Measurements from ENCODE around the gene RTBDN. TPM values are rescaled to one million over a fixed set of nuclear protein-coding genes. Genes with fewer than 3 reads are reported as not detected.

Gene RTBDN
- total RNA-seq, 1 donor from 2014 or later = not detected

GRCh38 chr19:12793290-12794195, 40.8 kb downstream of the RTBDN start:
- peak; percentile 94 for DNase-seq (ENCODE audit: low spot score)

- peak; percentile 53 for DNase-seq (ENCODE audit: low spot score)
These were observed 41.5 kb downstream of the RTBDN start for GRCh38 chr19:12792853-12793289.

GRCh38 chr19:12792051-12792852, 42.1 kb downstream of the RTBDN start:
- DNase-seq (ENCODE audit: low spot score) = peak; percentile 78

- peak; percentile 99 for DNase-seq (ENCODE audit: low spot score)
These were observed 42.9 kb downstream of the RTBDN start, which contains the start of gene JUNB for GRCh38 chr19:12791345-12792050. Gene JUNB (plus strand): TSS chr19:12791486. CDS start chr19:12791772, 286 bp downstream.

GRCh38 chr19:12790628-12791344, 43.6 kb downstream of the RTBDN start:
- DNase-seq (ENCODE audit: low spot score) = peak; percentile 55

GRCh38 chr19:12789904-12790619, 44.3 kb downstream of the RTBDN start:
- DNase-seq (ENCODE audit: low spot score) = peak; percentile 97

- no peak for DNase-seq (ENCODE audit: low spot score)
These were observed 45.1 kb downstream of the RTBDN start for GRCh38 chr19:12789098-12789903.

GRCh38 chr19:12788682-12789097, 45.7 kb downstream of the RTBDN start:
- peak; percentile 80 for DNase-seq (ENCODE audit: low spot score)

- no peak for DNase-seq (ENCODE audit: low spot score)
These were observed 46.2 kb downstream of the RTBDN start for GRCh38 chr19:12788042-12788681.

GRCh38 chr19:12787458-12787857, 46.9 kb downstream of the RTBDN start:
- DNase-seq (ENCODE audit: low spot score) = no peak

- no peak for DNase-seq (ENCODE audit: low spot score)
These were observed 47.4 kb downstream of the RTBDN start for GRCh38 chr19:12786952-12787351.

- peak; percentile 85 for DNase-seq (ENCODE audit: low spot score)
These were observed 48.1 kb downstream of the RTBDN start for GRCh38 chr19:12786141-12786870.

- no peak for DNase-seq (ENCODE audit: low spot score)
These were observed 48.8 kb downstream of the RTBDN start for GRCh38 chr19:12785431-12786031.

- DNase-seq (ENCODE audit: low spot score) = no peak
These were observed 49.4 kb downstream of the RTBDN start for GRCh38 chr19:12784871-12785430.

- no peak for DNase-seq (ENCODE audit: low spot score)
These were observed 49.9 kb downstream of the RTBDN start for GRCh38 chr19:12784394-12784870.

- DNase-seq (ENCODE audit: low spot score) = peak; percentile 79
These were observed 50.5 kb downstream of the RTBDN start for GRCh38 chr19:12783849-12784393.

- DNase-seq (ENCODE audit: low spot score) = no peak
These were observed 51.0 kb downstream of the RTBDN start for GRCh38 chr19:12783291-12783848.
